ENCODE data around the gene IPO4.
A peak's percentile ranks its signal among the peaks of the same experiment; 100 is the strongest.

Gene IPO4

GRCh38 chr14:24146978-24147760 lies 41.4 kb downstream of the IPO4 start, which contains the start of gene RNF31:
RNF31 (plus strand) TSS chr14:24147498; CDS start chr14:24147699, 201 bp downstream.
- peak; percentile 97 for DNase-seq (ENCODE audit: low read depth)

GRCh38 chr14:24146453-24146977 lies 42.1 kb downstream of the IPO4 start, which contains the start of gene PSME2:
PSME2 (minus strand) TSS chr14:24146610; CDS start chr14:24146581, 29 bp downstream.
- DNase-seq (ENCODE audit: low read depth) = peak; percentile 85

GRCh38 chr14:24145690-24146452 lies 42.7 kb downstream of the IPO4 start:
- DNase-seq (ENCODE audit: low read depth) = no peak

- no peak for DNase-seq (ENCODE audit: low read depth)
Observed at GRCh38 chr14:24145219-24145618, 43.4 kb downstream of the IPO4 start.

DNA sequence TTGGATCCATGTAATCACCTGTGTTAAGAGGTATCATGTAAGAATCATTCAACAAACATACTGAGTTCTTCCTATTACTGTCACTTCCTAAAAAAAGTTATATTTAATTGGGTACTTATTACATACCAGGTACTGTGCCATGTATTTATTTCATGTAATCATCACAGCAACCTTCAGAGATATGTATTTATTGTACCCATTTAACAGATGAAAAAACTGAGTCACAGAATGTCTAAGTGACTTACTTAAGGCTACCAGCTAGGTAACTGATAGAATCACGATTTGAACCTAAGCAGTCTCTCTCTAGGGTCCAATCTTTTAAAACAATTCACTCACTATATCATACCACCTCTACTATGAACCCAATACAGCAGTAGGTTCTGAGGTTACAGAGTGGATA lies 44.2 kb downstream of the IPO4 start:
- no peak for DNase-seq (ENCODE audit: low read depth)

- no peak for DNase-seq (ENCODE audit: low read depth)
Observed at GRCh38 chr14:24143511-24143910, 45.1 kb downstream of the IPO4 start.

DNA sequence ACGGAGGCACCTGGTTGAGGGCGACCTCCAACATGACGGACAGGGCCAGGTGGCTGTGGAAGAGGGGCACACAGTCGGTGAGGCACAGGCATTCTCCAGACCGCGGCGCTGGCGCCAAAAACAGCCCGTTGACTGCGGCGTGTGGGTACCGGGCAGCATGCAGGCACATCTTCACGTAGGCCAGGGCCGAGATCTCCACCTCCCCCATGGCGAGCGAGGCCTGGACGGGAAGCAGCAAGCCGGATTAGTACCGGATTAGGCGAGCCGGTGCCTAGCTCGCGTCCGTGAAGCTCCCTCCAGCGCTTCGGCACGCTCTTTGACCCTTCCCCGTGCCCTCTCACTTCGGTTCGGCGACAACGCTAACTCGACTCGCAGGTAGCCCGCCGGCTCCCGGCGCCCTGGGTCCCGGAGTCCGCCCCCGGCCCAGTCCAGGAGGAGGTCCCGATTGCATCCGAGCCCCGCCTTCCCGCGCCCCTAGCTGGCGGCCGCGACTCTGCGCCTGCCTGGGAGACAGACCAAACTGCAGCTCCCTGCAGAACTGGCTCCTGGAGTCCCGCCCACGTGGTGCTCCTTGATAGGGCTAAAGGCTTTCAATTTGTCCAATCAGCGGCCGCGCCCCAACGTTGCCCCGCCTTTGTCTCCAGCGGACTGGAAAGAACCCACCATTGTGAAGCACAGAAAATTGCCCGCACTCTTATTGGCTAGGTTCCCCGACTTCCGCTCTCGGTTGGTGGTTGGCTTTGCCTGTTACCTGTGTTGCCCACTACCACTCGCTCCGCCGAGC lies 47.3 kb downstream of the IPO4 start, which contains the start of gene EMC9:
TSS of gene EMC9 (minus strand) at position 495 of the 784 bp plus-strand sequence. CDS start at position 208, 287 bp downstream.
- DNase-seq (ENCODE audit: low read depth) = peak; percentile 99

DNA sequence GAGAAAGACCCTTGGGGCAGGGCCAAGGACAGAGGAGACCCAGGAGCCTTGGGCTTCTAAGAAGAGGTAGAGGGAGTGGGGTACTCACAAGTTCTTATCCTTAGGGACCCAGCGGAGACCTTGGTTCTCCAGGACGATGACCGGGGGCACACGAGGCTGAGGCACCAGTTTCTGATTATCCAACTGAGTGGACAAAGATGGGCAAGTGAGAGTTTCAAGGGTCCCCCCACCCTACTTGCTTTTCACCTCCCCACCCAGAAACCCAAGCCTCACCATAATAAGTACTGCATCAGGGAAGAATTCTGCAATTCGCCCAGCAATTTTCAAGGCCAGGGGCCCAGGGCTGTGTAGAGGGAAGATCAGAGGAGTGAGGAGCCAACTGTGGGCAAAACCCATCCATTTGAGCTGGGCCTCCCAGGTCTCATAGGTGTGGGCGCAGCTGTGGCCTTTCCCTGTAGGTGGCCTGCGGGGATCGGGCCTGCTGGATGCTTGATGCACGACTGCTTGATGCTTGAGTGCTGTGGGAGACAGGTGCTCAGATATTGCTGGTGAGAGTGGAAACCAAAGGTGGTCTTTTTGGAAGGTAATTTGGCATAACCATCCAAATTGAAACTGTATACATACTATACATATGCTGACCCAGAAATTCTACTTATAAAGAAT lies 49.2 kb downstream of the IPO4 start:
- no peak for DNase-seq (ENCODE audit: low read depth)

DNA sequence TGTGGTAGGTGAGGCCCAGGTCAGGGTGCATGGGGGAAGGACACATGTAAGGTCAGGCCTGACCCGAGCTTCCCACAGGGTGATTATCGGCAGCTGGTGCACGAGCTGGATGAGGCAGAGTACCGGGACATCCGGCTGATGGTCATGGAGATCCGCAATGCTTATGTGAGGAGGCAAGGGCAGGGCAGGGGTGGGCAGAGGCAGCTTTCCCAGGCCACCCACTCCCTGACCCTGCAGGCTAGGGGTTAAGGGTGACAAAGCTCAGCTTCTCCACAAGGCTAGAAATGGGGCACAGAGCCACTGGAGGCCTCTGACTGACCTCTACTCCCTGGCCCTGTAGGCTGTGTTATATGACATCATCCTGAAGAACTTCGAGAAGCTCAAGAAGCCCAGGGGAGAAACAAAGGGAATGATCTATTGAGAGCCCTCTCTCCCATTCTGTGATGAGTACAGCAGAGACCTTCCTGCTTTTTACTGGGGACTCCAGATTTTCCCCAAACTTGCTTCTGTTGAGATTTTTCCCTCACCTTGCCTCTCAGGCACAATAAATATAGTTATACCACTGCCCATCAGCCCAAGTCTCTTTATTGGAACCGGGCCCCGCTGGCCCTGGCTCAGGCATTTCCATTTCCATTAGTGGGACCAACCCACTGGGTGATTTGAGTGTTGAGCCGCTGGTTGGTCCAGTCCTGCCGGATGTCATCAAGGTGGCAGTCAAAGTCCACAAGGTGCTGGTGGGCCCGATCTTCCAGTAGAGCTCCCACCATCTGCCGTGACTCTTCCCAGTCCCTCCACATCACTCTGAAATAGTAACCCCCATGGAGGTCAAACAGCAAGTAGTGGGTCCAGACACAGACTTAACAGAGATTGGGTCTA lies 50.0 kb downstream of the IPO4 start:
- DNase-seq (ENCODE audit: low read depth) = no peak

DNA sequence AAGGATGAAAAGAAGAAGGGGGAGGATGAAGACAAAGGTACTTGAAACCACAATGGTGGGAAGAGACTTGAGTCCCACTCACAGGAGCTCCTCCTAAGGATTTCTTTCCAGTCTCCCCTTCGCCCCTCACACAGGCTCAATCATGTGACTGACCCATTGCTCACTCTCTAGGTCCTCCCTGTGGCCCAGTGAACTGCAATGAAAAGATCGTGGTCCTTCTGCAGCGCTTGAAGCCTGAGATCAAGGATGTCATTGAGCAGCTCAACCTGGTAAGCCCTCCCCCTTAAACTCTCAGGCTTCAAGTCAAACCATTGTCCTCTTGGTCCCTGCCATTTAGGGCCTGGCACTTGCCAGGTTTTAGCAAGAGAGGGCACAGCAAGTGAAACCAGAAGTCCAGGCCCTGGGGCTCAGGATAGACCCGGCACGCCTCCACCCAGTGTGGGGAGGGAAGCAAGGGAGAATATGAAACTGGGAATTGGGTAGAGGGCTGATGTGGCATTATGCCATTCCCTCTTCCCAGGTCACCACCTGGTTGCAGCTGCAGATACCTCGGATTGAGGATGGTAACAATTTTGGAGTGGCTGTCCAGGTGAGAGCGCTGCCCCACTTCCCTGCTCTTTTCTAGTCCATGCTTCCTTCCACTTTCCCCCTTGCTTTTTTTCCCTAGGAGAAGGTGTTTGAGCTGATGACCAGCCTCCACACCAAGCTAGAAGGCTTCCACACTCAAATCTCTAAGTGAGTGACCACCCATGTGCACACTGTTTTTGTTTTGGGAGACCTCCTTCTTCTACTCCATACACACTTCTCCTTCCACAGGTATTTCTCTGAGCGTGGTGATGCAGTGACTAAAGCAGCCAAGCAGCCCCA lies 50.9 kb downstream of the IPO4 start:
- no peak for DNase-seq (ENCODE audit: low read depth)

GRCh38 chr14:24136684-24137528 lies 51.7 kb downstream of the IPO4 start:
- no peak for DNase-seq (ENCODE audit: low read depth)

GRCh38 chr14:24135834-24136683 lies 52.6 kb downstream of the IPO4 start, which contains the start of gene PSME1:
PSME1 (plus strand) TSS chr14:24136194; CDS start chr14:24136263, 69 bp downstream.
- peak; percentile 89 for DNase-seq (ENCODE audit: low read depth)

DNA sequence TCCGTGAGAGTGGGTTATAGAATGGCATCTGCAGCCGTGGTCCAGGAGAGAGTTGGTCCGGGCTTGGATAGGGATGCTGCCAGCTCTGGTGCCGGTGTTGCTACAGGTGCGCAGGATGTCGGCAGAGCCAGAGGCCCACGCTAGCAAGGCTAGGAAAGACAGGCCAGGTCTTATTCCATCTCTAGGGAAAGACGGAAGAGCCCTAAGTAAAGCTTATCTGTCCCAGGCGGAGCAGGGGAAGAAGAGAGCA lies 53.1 kb downstream of the IPO4 start:
- no peak for DNase-seq (ENCODE audit: low read depth)

GRCh38 chr14:24133735-24134134 lies 54.9 kb downstream of the IPO4 start:
- no peak for DNase-seq (ENCODE audit: low read depth)

DNA sequence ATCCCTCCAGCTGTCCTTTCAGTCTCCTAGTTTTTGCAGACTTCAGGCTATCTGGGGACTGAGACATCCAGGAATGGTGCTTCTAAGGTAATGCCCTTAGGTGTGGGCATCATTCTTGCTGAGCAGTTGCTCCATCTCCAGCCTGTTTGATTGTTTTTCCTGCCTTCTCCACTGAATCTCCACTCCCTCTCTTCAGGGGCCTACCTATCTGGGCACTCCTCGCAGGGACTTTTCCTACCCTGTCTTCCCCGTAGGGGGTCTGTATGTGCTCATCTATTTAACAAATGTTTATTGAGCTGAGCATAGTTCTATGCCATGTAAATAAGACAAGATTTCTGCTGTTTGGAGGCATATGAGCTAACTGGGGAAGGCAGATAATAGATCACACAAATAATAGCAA lies 55.6 kb downstream of the IPO4 start:
- no peak for DNase-seq (ENCODE audit: low read depth)

DNA sequence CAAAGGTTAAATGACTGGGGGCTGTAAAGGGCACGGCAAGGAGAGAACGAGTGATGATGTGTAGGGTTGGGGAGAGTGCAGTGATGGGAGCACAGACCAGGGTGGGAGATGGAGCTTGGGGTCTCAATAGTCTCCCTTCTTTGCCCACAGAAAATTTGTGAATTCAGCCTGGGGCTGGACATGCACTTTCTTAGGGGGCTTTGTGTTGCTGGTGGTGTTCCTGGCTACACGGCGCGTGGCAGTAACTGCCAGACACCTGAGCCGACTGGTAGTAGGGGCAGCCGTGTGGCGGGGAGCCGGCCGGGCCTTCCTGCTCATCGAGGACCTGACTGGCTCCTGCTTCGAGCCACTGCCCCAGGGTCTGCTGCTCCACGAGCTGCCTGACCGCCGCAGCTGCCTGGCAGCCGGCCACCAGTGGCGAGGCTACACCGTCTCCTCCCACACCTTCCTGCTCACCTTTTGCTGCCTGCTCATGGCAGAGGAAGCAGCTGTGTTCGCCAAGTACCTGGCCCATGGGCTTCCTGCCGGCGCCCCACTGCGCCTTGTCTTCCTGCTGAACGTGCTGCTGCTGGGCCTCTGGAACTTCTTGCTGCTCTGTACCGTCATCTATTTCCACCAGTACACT lies 56.4 kb downstream of the IPO4 start:
- DNase-seq (ENCODE audit: low read depth) = no peak

DNA sequence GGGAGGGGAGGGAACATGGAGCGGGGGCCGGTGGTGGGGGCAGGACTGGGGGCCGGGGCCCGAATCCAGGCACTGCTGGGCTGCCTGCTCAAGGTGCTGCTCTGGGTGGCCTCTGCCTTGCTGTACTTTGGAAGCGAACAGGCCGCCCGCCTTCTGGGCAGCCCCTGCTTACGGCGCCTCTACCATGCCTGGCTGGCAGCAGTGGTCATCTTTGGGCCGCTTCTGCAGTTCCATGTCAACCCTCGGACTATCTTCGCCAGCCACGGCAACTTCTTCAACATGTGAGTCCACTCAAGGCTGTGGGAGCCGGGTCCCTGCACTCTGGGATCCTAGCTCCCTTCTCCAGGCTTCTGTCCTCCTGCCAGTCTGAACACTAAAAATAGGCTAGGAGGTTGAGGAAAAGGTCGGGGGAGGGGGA lies 57.1 kb downstream of the IPO4 start:
- no peak for DNase-seq (ENCODE audit: low read depth)
